GM12801 (cell line): ENCODE results near the gene VSIG10.

ENCODE experiments used
- TF ChIP-seq, protein P1 (sequence below): IDR thresholded peaks from one replicate; pipeline ENCODE4 v1.5.1; 2011; ENCODE audit warnings: control low read depth; ENCODE audit not compliant: insufficient read length; ENCODE audit errors: extremely low read depth

Gene VSIG10

GRCh38 chr12:118046430-118046829, 57.4 kb downstream of the VSIG10 start:
- TF ChIP-seq, protein P1, sequence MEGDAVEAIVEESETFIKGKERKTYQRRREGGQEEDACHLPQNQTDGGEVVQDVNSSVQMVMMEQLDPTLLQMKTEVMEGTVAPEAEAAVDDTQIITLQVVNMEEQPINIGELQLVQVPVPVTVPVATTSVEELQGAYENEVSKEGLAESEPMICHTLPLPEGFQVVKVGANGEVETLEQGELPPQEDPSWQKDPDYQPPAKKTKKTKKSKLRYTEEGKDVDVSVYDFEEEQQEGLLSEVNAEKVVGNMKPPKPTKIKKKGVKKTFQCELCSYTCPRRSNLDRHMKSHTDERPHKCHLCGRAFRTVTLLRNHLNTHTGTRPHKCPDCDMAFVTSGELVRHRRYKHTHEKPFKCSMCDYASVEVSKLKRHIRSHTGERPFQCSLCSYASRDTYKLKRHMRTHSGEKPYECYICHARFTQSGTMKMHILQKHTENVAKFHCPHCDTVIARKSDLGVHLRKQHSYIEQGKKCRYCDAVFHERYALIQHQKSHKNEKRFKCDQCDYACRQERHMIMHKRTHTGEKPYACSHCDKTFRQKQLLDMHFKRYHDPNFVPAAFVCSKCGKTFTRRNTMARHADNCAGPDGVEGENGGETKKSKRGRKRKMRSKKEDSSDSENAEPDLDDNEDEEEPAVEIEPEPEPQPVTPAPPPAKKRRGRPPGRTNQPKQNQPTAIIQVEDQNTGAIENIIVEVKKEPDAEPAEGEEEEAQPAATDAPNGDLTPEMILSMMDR: no peak

DNA sequence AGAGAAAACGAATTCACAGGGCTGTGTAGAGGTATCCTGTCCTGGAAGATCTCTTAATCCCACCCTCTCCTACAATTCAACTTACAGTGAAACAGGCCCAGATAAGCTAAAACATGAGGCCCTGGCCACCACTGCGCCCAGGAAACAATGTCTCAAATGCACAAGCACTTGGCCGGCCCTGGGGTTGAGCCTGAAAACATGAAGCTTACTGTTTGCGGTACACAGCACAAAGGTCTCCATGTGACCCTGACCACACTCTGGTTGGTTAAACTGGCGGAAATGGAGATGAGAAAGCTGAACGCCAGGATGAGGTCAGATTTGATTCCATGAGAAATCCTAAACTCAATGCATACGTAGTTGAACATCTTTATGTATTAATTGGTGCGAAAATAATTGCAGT, 59.2 kb downstream of the VSIG10 start:
- TF ChIP-seq, protein P1: no peak

DNA sequence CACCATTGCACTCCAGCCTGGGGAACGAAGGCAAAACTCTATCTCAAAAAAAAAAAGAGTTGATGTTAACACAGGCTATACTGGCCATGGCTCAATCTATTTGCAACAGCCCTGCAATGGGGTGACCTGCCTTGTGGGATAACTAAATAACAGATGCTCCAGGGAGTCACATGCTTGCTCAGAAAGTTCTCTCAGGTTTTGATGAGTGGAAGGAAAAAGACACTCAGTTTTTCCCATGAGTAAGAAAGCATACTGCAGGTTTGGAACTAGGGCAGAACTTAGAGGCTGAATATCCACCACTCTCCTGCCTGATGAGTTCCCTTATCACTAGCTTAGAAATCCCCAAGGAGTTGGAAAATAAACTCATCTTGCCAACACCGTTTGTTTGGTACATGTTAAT, 59.7 kb downstream of the VSIG10 start:
- TF ChIP-seq, protein P1: no peak

DNA sequence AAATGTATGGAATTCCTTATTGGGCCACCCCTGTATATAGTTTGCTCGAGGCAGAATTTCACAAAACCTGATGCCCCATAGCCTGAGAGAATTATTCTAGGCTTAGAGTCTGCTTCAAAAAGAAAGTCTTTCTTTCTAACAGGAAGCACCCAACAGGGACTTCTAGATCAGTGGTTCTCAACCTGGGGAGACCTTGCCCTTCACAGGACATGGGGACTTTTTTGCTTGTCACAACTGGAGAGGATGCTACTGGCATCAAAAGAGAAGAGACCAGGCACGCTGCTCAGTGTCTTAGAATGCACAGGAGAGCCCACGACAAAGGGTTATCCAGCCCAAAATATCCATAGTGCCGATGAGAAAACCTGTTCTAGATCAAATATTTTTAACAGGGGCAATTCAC, 61.7 kb downstream of the VSIG10 start:
- TF ChIP-seq, protein P1: no peak

DNA sequence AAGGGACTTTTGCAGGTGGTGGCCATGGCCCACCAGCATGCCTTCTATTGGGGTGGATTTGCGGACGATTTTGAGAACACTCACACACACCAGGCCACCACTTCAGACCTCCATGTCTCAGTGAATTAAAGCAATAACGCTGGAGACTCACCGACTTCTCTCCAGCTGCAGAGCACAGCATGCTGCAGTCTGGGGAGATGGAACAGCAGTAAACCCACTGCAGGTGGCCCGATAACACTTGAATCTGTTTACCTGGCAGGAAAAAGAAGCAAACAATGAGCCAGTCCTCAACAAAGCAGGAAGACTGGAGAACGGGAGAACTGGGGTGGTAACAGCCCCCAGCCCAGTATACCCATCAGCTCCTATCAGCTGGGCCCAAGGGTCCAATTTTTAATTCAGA, 65.7 kb downstream of the VSIG10 start:
- TF ChIP-seq, protein P1: no peak

GRCh38 chr12:118036672-118037411, 67.0 kb downstream of the VSIG10 start:
- TF ChIP-seq, protein P1: no peak

- TF ChIP-seq, protein P1: no peak
These were observed 68.4 kb downstream of the VSIG10 start for GRCh38 chr12:118035190-118036041.
